WI38 (cell line): Measurements from ENCODE around the gene CDC42.
A peak's percentile ranks its signal among the peaks of the same experiment; 100 is the strongest.
"Not testable (repeated sequence)": the region's sequence is repeated elsewhere in the genome, so short reads cannot be mapped to it uniquely, and the experiment has no call there.

Experiments
- H3K4me3 ChIP-seq: 2 replicates; pipeline ENCODE4 v1.5.1; 2011; ENCODE audit warnings: low read depth, mild to moderate bottlenecking, control low read depth, low read length
- TF ChIP-seq, protein P1 (sequence below): IDR thresholded peaks from 2 replicates; pipeline ENCODE4 v1.5.1; 2012; ENCODE audit warnings: low read depth, mild to moderate bottlenecking, control low read depth, low read length

The CDC42 gene

DNA sequence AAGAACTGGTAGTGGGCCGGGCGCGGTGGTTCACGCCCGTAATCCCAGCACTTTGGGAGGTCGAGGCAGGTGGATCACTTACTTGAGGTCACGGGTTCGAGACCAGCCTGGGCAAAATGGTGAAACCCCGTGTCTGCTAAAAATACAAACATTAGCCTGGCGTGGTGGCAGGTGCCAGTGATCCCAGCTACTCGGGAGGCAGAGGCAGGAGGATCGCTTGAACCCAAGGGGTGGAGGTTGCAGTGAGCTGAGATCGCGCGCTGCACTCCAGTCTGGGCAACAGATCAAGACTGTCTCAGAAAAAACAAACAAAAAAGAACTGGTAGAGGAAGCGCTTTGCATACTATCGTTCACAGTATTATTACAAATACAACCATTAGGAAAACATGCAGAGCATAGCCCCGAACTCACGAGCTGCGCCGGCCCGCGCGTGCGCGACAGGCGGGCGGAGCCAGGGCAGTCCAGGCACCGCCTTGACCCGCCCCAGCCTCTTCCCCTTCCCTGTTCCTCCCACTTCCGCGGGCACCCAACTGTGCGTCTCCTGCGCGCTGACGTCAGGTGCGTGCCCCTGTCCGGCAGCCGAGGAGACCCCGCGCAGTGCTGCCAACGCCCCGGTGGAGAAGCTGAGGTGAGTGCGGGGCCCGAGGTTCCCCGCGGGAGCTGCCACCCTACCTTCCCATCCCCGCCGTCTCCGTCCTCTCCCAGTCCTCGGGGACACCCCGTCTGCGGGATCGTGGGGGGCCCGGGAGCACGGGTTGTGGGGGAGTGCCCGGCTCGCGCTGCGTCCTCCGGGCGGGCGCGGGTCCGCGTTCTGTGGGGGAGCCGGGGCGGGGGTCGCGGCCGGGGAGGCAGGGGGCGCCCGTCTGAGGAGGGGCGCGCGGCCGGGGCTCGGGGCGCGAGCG lies at the start of gene CDC42:
Gene CDC42 (plus strand): TSS at position 595 of the 902 bp plus-strand sequence. CDS start 25,770 bp downstream, outside the sequence.
- TF ChIP-seq, protein P1, sequence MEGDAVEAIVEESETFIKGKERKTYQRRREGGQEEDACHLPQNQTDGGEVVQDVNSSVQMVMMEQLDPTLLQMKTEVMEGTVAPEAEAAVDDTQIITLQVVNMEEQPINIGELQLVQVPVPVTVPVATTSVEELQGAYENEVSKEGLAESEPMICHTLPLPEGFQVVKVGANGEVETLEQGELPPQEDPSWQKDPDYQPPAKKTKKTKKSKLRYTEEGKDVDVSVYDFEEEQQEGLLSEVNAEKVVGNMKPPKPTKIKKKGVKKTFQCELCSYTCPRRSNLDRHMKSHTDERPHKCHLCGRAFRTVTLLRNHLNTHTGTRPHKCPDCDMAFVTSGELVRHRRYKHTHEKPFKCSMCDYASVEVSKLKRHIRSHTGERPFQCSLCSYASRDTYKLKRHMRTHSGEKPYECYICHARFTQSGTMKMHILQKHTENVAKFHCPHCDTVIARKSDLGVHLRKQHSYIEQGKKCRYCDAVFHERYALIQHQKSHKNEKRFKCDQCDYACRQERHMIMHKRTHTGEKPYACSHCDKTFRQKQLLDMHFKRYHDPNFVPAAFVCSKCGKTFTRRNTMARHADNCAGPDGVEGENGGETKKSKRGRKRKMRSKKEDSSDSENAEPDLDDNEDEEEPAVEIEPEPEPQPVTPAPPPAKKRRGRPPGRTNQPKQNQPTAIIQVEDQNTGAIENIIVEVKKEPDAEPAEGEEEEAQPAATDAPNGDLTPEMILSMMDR: no peak
- peak within 1 kb of the TSS; percentile 86 for H3K4me3 ChIP-seq

DNA sequence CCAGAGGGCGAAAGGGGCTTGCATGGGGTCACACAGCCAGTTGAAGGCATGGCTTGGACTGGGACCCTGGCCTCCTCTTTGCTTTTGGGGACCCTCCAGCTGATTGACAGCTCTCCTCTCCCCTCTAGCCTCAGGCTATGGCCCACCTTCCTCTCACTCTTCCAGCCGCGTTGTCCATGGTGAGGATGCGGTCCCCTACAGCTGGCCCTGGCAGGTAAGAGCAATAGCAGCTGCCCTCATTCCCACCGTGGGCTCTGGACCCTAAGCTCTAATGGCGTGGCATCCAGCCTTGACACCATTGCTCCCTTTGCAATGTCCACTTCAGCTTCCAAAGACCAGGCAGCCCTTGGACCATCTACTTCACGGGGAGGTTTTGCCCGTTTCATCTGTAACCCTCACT lies 49.6 kb upstream of the CDC42 start:
- not testable (repeated sequence) for H3K4me3 ChIP-seq

DNA sequence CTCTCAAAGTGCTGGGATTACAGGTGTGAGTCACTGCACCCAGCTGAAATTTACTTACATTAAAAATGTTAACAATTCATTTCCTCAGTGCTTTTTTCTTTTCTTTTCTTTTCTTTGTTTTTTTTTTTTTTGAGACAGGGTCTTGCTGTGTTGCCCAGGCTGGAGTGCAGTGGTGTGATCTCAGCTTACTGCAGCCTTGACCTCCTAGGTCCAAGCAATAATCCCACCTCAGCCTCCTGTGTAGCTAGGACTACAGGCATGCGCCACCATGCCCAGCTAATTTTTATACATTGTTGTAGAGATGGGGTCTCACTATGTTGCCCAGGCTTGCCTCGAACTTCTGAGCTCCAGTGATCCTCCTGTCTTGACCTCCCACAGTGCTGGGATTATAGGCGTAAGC lies 48.5 kb upstream of the CDC42 start:
- not testable (repeated sequence) for H3K4me3 ChIP-seq

DNA sequence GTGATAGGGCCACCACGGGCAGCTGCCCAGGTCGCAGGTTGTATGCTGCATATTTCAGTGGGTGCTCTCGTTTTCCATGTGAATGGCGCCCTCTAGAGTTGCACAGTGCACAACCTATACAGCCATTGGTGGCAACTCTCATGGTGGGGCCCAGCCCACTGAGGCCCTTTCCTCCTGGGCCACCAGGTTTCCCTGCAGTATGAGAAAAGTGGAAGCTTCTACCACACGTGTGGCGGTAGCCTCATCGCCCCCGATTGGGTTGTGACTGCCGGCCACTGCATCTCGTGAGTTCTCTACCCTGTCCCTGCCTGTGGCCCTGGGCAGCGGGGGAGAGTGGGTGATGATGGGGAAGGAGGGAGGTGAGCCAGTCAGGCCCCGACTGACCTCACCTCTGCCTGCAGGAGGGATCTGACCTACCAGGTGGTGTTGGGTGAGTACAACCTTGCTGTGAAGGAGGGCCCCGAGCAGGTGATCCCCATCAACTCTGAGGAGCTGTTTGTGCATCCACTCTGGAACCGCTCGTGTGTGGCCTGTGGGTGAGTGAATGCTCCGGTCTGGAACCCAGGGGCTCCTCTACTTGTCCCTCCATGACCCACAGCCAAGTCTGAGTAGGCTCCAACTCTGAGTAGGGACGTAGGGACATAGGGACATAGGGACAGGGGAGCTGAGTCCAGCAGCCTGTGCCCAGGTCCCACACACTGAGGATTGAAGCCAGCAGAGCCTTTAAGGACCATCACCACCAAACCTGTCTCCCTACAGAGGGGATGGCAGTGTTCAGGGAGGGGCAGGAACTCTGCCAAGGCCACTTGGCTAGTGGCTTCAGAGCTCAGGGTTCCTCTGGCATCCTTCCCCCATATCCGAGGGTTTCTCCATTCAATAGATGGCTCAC lies 47.0 kb upstream of the CDC42 start:
- not testable (repeated sequence) for H3K4me3 ChIP-seq

DNA sequence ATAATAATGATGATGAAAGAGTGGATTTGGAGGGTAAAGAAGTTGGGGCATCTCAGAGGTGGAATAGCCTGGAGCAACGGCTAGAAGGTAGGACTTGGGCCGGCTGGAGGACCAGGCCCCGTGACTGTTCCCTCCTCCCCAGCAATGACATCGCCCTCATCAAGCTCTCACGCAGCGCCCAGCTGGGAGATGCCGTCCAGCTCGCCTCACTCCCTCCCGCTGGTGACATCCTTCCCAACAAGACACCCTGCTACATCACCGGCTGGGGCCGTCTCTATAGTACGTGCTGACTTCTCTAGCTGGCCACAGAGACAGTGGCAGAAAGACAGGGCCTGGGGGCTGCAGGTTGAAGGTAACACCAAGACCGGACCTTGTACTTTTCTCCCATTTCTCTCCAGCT lies 45.8 kb upstream of the CDC42 start:
- not testable (repeated sequence) for H3K4me3 ChIP-seq

DNA sequence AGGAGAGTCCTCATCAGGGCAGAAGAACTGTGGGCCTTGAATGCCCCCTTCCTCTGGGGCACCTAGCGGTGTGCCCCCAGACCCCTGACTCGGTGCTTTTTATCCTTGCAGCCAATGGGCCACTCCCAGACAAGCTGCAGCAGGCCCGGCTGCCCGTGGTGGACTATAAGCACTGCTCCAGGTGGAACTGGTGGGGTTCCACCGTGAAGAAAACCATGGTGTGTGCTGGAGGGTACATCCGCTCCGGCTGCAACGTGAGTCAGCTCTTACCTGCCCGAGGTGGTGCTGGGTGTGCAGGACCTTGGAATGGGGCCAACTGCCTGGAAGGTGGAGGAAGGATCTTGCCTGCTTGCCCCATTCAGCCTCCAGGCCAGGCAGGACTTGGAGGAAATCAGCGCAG lies 45.2 kb upstream of the CDC42 start:
- H3K4me3 ChIP-seq: not testable (repeated sequence)

DNA sequence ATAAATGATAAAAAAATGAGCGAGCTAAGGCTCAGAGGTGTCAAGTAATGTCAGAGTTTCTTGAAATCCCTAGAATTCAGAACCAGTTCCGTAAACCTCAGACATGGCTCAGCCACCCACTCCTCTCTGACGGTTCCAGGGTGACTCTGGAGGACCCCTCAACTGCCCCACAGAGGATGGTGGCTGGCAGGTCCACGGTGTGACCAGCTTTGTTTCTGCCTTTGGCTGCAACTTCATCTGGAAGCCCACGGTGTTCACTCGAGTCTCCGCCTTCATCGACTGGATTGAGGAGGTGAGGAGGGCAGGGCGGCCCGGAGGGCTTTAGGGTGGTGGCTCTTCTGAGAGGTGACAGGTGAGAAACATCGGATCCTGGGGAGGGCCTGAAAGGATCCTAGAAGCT lies 42.9 kb upstream of the CDC42 start:
- H3K4me3 ChIP-seq: not testable (repeated sequence)

DNA sequence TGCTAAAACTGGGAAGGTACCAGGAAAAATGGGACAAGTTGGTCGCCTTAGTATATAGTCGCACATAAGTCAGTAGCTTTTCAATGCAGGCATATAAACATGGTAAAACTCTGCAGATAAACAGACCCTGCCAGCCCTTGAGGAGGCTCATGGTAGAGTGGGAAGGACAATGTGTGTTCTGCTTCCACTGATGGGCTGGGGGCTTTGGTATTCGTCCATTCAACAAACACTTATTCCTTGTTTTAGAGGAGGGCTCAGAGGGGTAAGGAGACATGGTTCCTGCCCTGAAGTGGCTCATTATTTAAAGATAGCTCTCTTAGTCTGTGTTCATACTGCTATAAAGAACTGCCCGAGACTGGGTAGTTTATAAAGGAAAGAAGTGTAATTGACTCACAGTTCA lies 39.8 kb upstream of the CDC42 start:
- not testable (repeated sequence) for H3K4me3 ChIP-seq

DNA sequence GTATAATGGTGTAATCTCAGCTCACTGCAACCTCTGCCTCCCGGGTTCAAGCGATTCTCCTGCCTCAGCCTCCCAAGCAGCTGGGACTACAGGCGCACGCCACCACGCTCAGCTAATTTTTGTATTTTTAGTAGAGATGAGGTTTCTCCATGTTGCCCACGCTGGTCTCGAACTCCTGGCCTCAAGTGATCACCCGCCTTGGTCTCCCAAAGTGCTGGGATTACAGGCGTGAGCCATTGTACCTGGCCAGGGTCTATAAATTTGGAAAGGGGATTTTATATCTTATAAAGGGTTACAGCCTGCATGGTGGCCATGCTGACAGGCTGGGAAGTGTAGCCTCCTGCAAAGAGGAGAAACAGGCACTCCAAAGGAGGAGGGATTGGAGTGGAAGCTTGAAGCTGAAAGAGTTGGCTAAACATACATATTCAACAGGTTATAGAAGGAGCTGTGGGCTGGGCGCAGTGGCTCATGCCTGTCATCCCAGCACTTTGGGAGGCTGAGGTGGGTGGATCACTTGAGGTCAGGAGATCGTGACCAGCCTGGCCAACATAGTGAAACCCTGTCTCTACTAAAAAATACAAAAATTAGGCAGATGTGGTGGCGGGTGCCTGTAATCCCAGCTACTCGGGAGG lies 37.8 kb upstream of the CDC42 start:
- not testable (repeated sequence) for H3K4me3 ChIP-seq

DNA sequence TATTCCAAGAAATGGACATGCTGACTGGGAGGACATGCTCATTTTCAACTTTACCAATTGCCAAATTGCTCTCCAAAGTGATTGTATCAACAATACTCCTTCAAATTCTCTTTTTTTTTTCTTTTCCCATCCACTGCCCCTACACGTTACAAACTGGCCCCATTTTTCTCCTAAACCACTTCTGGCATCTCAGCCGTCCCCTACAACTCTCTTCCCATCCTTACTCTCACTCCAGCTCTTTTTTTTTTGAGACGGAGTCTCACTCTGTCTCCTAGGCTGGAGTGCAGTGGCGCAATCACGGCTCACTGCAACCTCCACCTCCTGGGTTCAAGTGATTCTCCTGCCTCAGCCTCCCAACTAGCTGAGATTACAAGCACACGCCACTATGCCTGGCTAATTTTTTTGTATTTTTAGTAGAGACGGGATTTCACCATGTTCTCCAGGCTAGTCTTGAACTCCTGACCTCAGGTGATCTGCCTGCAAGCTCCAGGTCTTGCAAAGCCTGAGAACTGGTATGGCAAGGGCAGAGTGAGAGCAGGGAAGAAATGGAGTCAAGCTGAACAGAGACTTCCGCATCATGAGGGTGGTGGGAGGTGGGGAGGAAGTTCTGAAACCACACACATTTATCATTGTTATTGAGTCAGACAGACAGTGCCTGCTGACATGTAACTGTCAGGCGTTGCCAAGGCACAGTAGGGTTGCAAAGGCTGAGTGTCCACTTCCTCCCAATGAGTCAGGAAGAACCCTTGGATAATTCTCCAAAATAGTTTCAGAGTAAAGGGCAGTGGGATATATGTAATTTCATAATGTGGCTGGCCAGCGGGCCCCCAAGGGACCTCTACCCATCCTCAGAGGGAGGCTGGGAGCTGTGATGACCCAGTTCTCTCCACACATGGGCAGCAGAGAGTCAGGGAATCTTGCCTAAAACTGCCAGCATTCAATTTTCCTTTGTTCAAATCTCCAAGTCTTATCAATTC lies 33.6 kb upstream of the CDC42 start:
- no peak overlapping the region for H3K4me3 ChIP-seq
- TF ChIP-seq, protein P1: 0 out of 2 replicates have a peak, but pooled peaks have one; percentile 23

DNA sequence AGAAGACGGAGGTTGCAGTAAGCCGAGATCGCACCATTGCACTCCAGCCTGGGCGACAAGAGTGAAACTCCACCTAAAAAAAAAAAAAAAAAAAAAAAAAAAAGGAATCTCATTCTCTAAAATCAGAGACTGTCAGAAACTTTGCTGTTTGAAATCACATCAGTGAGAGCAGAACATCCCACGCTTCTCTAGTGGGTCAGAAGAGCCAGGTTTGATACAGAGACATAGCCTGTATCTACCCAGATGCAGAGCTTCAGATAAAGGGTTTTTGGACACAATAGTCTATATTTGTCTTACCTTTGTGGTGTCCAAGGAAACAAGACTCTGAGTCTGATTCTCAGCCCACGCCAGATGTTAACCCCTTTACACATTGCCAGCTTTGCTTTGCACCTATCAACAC lies 31.4 kb upstream of the CDC42 start:
- TF ChIP-seq, protein P1: no peak

More for the DNA sequence above, 31.4 kb upstream of the CDC42 start:
- no peak overlapping the region for H3K4me3 ChIP-seq
